ENCODE results near the gene RTN4R.

- no peak for TF ChIP-seq EP300 (IDR thresholded peaks at IDR 0.05; ENCODE audit: low read depth)
- TF ChIP-seq CTCF (IDR thresholded peaks at IDR 0.05) = no peak
- TF ChIP-seq POLR2A (IDR thresholded peaks at IDR 0.05) = no peak
- no peak for TF ChIP-seq POLR2AphosphoS5 (IDR thresholded peaks at IDR 0.05)
Measured at GRCh38 chr22:20283674-20284066, 15.6 kb upstream of the RTN4R start.
